Gastroesophageal sphincter (tissue), 4 donors: ENCODE results near the gene PRR12. TPM values are rescaled to one million over a fixed set of nuclear protein-coding genes. Genes with fewer than 3 reads are reported as not detected.
"Not testable (repeated sequence)": the region's sequence is repeated elsewhere in the genome, so short reads cannot be mapped to it uniquely, and the experiment has no call there.

Experiments
- ATAC-seq: fragments of 150-250 bp; one replicate; pipeline ENCODE4 v1.9.1; 2016; ENCODE audit warnings: mild to moderate bottlenecking, moderate library complexity
- H3K27ac ChIP-seq, 4 donors: fragments of 200-600 bp; sonication (generic) in 3 of 4; 1 replicate in 3 of 4; 2 replicates in 1 of 4; pipeline ENCODE4 v1.5.1; 2016 to 2019
- H3K27me3 ChIP-seq: fragments of 200-600 bp; sonication (generic); one replicate; pipeline ENCODE4 v1.5.1; 2019
- H3K36me3 ChIP-seq, 2 donors: fragments of 200-600 bp; sonication (generic); one replicate each; pipeline ENCODE4 v1.5.1; 2019; ENCODE audit warnings: control low read depth in 1 of 2
- H3K4me1 ChIP-seq, 3 donors: fragments of 200-600 bp; sonication (generic); 1 replicate in 2 of 3; 2 replicates in 1 of 3; pipeline ENCODE4 v1.5.1; 2016 to 2019; ENCODE audit warnings: control low read depth in 2 of 3
- H3K4me3 ChIP-seq, 2 donors: fragments of 200-600 bp; sonication (generic); one replicate each; pipeline ENCODE4 v1.5.1; 2019; ENCODE audit warnings: mild to moderate bottlenecking in 1 of 2, moderate library complexity in 1 of 2
- H3K9me3 ChIP-seq, 3 donors: fragments of 200-600 bp; sonication (generic); one replicate each; pipeline ENCODE4 v1.5.1; 2017 to 2019; ENCODE audit warnings: control low read depth in 2 of 3
- CTCF ChIP-seq, 4 experiments: fragments of 200-600 bp in 2 of 4; fragments of 450-650 bp in 2 of 4; sonication (generic) in 1 of 4; IDR thresholded peaks; one replicate each; pipeline ENCODE4 v1.5.1; 2017 to 2019; ENCODE audit warnings: antibody characterized with exemption in 4 of 4, mild to moderate bottlenecking in 2 of 4, moderate library complexity in 2 of 4
- EP300 ChIP-seq: sonication (generic); formaldehyde crosslinking; IDR thresholded peaks from one replicate; pipeline ENCODE4 v1.6.1; 2017; ENCODE audit warnings: antibody characterized with exemption, mild to moderate bottlenecking
- POLR2A ChIP-seq, 2 donors: fragments of 450-650 bp; IDR thresholded peaks; one replicate each; pipeline ENCODE4 v1.6.1; 2017; ENCODE audit warnings: antibody characterized with exemption in 2 of 2, mild to moderate bottlenecking in 2 of 2, moderate library complexity in 1 of 2
- POLR2AphosphoS5 ChIP-seq: sonication (generic); formaldehyde crosslinking; IDR thresholded peaks from one replicate; pipeline ENCODE4 v1.6.1; 2017; ENCODE audit warnings: antibody characterized with exemption
- WGBS, 2 donors: methylation state at CpG; one replicate each; pipeline ENCODE4 v1.1.5; 2018; ENCODE audit warnings: low coverage in 1 of 2; 5-methylcytosine and 5-hydroxymethylcytosine counted together
- total RNA-seq, 4 donors: library from RNA; depleted of rRNA; stranded (reverse); fragments of >200 nt; gene quantifications; one replicate each; pipeline ENCODE4 v1.1.0, GENCODE V29; 2016

Gene PRR12
- total RNA-seq, 4 donors from 2014 or later: 9.3 to 24.1 (median 14.8) TPM

GRCh38 chr19:49631610-49632192 is 40.7 kb downstream of the PRR12 start:
- no peaks in the 10 kb centered on the region for H3K27me3 ChIP-seq
- peaks cover 0 to 43% (median 10%) of the 10 kb centered on the region in 3 donors for H3K4me1 ChIP-seq
- H3K4me3 ChIP-seq: no peak overlapping the region
- TF ChIP-seq CTCF (IDR thresholded peaks at IDR 0.05): no peak
- TF ChIP-seq EP300: no peak
- TF ChIP-seq POLR2AphosphoS5: no peak
- TF ChIP-seq POLR2A (IDR thresholded peaks at IDR 0.05): no peak
- H3K36me3 ChIP-seq: peaks cover 0 to 32% of the 10 kb centered on the region in 2 donors
- ATAC-seq: no peak
- H3K27ac ChIP-seq: peak overlapping the region in 1 of 4 donors; percentile 10
- 58 to 90% methylated on average over 2 to 5 of the region's 19 CpGs for WGBS, 2 donors
- no peaks in the 10 kb centered on the region for H3K9me3 ChIP-seq

- Histone ChIP-seq H3K27ac (no peak overlapping the region), H3K4me1 (peaks cover 0 to 51% (median 13%) of the 10 kb centered on the region in 3 donors), H3K27me3 (no peaks in the 10 kb centered on the region), H3K9me3 (no peaks in the 10 kb centered on the region), H3K36me3 (peaks cover 0 to 26% of the 10 kb centered on the region in 2 donors), H3K4me3 (no peak overlapping the region)
- WGBS, 2 donors: 96 to 100% methylated on average over 3 to 4 of the region's 5 CpGs
- no peak for ATAC-seq
- TF ChIP-seq EP300 (no peak), POLR2A (IDR thresholded peaks at IDR 0.05) (no peak), CTCF (IDR thresholded peaks at IDR 0.05) (no peak), POLR2AphosphoS5 (no peak)
These were observed 41.6 kb downstream of the PRR12 start for GRCh38 chr19:49632576-49632975.

GRCh38 chr19:49633273-49633672 is 42.3 kb downstream of the PRR12 start:
- not testable (repeated sequence) for H3K4me3 ChIP-seq, ATAC-seq, H3K9me3 ChIP-seq, H3K27ac ChIP-seq, H3K27me3 ChIP-seq
- Histone ChIP-seq H3K4me1 (peaks cover 0 to 58% (median 18%) of the 10 kb centered on the region in 3 donors), H3K36me3 (peaks cover 0 to 23% of the 10 kb centered on the region in 2 donors)
- 93% methylated on average over 5 of the region's 9 CpGs; no CpG with 5 or more reads in 1 of the 2 donors for WGBS, 2 donors

- Histone ChIP-seq H3K4me3 (no peak overlapping the region), H3K9me3 (no peaks in the 10 kb centered on the region), H3K27me3 (no peaks in the 10 kb centered on the region), H3K36me3 (peaks cover 0 to 23% of the 10 kb centered on the region in 2 donors), H3K27ac (peak overlapping the region in 3 of 4 donors; percentile 44 to 56 (median 48)), H3K4me1 (peaks cover 0 to 61% (median 17%) of the 10 kb centered on the region in 3 donors)
- 40 to 70% methylated on average over 2 to 10 of the region's 24 CpGs for WGBS, 2 donors
- ATAC-seq: no peak
- TF ChIP-seq CTCF (IDR thresholded peaks at IDR 0.05) (no peak), POLR2A (IDR thresholded peaks at IDR 0.05) (no peak), EP300 (no peak), POLR2AphosphoS5 (no peak)
These were observed 44.7 kb downstream of the PRR12 start for GRCh38 chr19:49635530-49636232.

- Histone ChIP-seq H3K4me1 (peaks cover 0 to 61% (median 11%) of the 10 kb centered on the region in 3 donors), H3K27ac (peak overlapping the region in 3 of 4 donors; percentile 44 to 56 (median 48)), H3K4me3 (no peak overlapping the region), H3K36me3 (peaks cover 0 to 23% of the 10 kb centered on the region in 2 donors), H3K9me3 (no peaks in the 10 kb centered on the region), H3K27me3 (no peaks in the 10 kb centered on the region)
- 72 to 85% methylated on average over 4 to 23 of the region's 30 CpGs for WGBS, 2 donors
- TF ChIP-seq CTCF (IDR thresholded peaks at IDR 0.05) (no peak), POLR2A (IDR thresholded peaks at IDR 0.05) (no peak), POLR2AphosphoS5 (no peak), EP300 (no peak)
- ATAC-seq: no peak
These were observed 45.4 kb downstream of the PRR12 start for GRCh38 chr19:49636233-49636932.
